Measurements from ENCODE around the gene TCN1.
"Not testable (repeated sequence)": the region's sequence is repeated elsewhere in the genome, so short reads cannot be mapped to it uniquely, and the experiment has no call there.

TCN1 gene

DNA sequence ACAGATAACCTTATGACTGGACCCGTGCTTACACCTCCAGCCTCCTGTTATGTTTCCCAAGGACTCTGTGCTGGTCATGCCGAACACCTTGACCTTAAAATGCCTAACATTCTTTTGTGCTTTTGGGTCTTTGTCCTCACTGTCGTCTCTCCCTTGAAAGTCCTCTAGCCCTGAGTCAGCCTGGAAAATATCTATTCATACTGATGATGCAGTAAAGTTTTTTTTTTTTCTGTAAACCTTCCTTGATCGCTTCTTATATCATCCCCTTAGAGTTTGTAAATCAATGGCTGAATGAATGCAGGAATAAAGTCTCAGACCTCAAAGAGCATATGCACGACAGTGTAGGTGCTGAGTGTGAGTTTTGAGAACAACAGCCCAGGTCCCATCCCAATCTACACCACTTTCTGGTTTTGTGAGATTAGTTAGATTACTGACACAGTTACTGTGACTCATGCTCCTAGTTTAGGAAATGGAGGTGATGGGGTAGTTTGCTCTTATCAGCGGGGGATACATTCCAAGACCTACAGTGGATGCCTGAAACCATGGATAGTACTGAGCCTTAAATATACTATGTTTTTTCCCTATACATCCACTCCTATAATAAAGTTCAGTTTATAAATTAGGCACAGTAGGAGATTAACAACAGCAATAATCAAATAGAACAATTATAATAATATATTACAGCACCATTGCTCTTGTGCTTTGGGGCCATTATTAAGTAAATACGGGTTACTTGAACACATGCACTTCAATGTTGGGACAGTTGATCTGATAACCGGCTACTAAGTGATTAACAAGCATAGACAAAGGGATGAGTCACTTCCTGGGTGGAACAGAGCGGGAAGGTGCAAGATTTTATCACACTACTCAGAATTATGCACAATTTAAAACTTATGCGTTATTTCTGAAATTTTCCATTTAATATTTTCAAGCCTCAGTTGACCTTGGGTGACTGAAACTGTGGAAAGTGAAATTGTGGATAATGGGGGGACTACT is 8.6 kb downstream of the TCN1 start:
- no peak for DNase-seq (ENCODE audit: low read depth in 2 of 2)

DNA sequence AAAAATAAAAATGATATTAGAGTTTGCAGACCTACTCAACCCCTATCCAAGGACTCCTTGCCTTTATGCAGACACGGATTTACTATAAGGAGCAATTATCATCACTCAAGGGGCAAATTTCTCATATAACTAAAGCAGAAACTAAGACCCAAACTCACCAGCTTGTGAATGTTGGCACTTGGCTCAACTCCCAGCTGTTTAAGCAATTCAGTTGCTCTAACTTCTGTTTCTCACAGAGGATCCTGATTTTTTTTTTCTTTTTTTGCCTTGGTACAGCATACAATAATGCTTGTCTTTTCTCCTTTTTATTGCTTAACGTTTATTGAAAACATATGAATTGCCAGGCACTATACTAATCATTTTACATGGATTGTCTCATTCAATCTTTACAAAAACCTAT is 11.4 kb downstream of the TCN1 start:
- no peak for DNase-seq (ENCODE audit: low read depth in 2 of 2)

DNA sequence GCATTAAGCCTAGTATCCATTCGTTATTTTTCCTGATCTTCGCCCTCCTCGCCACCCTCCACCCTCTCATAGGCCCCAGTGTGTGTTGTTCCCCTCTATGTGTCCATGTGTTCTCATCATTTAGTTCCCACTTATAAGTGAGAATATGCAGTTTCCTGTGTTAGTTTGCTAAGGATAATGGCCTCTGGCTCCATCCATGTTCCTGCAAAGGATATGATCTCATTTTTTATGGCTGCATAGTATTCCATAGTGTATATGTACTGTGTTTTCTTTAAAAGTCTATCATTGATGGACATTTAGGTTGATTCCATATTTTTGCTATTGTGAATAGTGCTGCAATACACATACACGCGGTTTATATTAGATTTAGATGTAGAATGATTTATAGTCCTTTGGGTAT is 14.9 kb downstream of the TCN1 start:
- not testable (repeated sequence) for DNase-seq (ENCODE audit: low read depth in 2 of 2)

DNA sequence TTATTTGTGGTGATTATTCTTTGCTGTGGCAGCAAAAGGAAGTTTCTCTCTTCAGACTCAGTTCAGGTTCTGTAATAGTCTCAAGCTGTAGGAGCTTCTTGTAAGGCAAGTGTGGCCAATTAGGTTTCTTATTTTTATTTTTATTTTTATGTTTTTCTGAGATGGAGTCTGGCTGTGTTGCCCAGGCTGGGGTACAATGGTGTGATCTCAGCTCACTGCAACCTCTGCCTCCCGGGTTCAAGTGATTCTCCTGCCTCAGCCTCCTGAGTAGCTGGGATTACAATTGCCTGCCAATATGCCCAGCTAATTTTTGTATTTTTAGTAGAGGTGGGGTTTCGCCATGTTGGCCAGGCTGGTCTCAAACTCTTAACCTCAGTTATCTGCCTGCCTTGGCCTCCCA is 16.7 kb downstream of the TCN1 start:
- not testable (repeated sequence) for DNase-seq (ENCODE audit: low read depth in 2 of 2)

DNA sequence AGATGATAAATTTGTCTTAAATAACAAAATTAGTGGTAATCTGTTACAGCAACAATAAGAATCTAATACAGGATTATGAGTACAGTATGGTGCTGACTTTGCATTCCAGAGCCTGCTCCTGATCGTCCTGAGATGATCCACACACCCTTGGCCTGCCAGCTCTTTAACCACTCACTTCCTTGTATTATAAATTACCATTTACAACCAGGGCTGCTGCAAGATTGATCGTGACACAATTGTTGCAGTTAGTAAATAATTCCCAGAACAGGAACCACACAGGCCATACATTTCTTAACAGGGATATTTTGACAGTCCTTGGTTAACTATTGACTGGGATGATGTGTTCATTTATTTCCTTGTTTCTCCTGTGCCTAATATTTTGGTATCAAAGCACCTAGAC is 17.2 kb downstream of the TCN1 start:
- DNase-seq (ENCODE audit: low read depth in 2 of 2) = no peak

DNA sequence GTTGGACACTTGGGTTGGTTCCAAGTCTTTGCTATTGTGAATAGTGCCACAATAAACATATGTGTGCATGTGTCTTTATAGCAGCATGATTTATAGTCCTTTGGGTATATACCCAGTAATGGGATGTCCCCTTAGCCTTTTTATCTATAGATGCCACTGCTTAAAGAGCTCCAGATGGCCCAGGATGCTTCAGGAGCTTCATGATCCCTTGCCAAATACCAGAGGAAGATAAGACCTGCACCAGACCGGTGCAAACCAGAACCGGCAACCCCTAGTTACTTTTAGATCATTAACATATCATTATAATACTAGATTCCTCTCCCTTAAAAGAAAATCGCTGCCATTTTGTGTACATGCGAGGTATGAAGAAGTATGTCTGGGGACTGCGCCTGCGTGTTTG is 17.8 kb downstream of the TCN1 start:
- not testable (repeated sequence) for DNase-seq (ENCODE audit: low read depth in 2 of 2)

DNA sequence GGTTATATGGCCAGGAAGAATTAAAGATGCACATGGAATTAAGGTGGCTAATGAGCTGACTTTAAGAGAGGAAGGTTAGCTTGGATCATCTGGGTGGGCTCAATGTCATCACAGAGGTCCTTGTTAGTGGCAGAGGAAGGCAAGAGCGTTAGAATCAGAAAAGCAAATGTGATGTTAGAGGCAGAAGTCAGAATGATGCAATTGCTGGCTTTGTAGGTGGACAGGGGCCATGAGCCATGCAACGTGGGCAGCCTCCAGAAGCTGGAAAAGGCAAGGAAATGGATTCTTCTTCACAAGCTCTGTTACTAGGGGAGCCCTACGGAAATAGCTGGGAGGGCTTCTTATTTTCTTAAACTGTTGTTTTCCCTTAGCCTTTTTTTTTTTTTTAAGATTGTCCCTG is 18.7 kb downstream of the TCN1 start:
- no peak for DNase-seq (ENCODE audit: low read depth in 2 of 2)

DNA sequence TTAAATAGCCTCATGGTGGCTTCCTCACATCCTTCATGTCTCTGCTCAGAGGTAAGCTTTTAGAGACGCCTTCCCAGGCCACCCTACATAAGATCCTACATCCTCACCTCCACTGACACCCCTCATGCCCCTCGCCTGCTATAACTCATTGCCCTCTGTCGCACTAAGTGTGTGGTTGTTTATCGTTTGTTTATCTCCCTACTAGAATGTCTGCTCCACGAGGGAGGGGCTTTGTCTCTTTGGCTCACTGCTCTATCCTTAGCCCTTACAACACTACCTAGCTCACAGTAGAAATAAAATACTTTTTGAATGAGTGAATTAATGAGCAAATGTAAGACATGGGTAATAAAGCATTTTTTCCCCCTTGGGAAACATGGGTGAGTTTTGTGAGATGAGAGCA is 19.7 kb downstream of the TCN1 start:
- DNase-seq (ENCODE audit: low read depth in 2 of 2) = no peak

DNA sequence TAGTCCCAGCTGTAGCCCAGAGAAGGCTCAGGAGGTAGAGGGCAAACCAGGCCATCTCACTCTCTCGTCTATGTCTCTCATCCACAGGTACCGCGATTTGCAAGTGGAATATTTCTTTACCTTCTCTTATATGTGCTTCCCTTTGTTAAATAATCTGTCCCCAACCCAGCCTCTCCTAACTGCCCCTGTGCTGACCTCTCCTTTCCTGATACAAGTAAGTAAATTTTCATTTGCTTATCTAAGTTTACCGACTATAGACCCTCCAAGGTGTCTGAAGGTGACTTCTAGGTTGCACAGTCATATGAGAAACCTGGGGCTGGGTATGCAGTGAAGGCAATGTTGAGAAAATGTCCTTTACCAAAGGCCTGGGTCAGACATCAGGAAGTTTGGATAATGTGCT is 20.9 kb downstream of the TCN1 start, which contains the start of gene CBLIF:
Gene CBLIF (minus strand): TSS at position 101 of the 400 bp plus-strand sequence. CDS start 46 bp downstream, at position 55.
- DNase-seq (ENCODE audit: low read depth in 2 of 2) = no peak

DNA sequence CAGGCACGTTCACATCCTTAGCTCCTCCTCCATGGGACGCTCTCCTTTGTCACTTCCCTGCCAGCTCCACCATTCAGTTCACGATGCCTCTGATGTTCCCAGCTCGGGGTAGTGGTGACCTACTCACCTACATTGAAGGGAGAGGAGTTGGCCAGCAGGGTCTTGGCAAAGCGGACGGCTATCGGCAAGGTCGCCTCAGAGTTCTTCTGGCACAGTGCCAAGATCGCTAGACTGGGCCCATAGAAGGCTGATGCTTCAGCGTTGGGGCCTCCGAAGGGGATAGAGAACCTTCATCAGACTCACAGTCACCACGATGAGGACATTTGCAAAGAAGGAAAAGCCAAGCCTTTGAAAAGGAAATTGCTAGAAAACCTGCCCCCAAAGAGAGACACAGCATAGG is 24.0 kb downstream of the TCN1 start:
- DNase-seq (ENCODE audit: low read depth in 2 of 2) = no peak

DNA sequence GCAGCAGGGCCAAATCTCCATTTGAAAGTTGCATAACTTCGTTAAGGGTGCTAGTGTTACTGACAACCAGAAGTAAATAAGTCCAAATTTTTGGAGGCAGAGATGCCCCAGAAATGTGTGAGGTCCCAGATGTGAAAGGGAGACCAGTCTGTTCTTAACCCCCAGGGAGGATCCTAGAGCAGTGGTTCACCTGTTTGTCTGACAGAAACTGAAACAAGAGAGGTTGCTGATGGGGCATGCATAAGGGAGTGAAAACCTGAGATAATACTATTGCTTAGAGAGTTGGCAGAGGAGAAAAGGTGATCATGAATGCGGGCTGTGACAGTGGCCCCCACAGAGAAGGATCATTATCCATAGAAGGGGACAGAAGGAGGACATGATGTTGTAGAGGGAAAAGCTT is 24.8 kb downstream of the TCN1 start:
- no peak for DNase-seq (ENCODE audit: low read depth in 2 of 2)

DNA sequence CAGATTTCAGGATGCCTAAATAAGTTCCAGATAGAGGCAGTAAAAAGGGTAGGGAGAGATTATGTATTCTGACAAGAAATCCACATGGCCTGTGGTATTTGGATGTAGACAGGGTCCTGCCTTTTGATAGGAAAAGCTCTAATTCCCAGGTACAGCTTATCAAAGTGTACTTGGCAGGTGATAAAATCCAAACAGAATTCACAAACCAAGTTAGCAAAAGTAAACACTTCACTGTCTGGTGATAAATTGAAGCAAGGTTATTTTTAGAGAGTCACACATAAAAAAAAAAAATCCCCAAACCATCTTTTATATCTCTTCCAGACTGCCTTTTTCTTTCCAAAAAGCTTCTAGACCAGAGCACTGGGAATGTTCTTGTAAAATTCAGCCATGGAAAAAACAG is 26.7 kb downstream of the TCN1 start:
- no peak for DNase-seq (ENCODE audit: low read depth in 2 of 2)

DNA sequence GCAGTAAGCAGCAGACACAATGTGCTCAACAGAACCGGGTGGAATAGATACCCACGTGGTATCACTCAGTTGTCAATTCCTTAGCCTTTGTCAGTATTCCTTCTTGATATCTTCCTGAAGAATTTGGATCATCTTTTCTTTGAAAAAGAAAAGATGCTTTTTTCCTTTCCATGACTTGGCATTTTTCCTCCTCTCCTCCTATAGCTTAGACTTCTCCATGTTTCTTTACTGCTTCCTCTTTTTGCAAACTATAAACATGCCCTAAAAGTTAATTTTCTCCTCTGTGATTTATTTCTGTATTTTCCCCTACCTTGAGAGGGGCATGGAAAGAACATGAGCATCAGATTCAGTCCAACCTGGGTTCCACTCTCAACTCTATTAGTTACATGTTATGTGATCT is 32.7 kb downstream of the TCN1 start:
- no peak for DNase-seq (ENCODE audit: low read depth in 2 of 2)

DNA sequence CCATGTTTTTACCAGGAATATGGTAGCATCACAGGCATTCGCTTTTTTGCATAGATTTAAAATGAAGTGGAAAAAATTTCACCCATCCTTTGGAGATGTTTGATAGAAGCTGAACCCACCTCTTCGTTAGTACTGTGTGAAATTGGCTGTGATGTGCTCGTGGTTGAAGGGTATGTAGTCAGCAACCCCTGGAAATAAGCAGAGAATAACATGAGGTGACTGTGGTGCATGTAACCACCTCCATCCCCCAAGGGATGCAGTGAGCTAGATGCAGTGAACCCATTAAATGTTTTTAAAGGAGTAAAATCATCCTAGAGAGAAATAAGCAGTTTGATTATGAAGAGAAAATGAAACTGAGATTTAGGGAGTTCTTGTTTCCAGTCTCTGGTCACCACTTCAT is 36.9 kb downstream of the TCN1 start:
- no peak for DNase-seq (ENCODE audit: low read depth in 2 of 2)

DNA sequence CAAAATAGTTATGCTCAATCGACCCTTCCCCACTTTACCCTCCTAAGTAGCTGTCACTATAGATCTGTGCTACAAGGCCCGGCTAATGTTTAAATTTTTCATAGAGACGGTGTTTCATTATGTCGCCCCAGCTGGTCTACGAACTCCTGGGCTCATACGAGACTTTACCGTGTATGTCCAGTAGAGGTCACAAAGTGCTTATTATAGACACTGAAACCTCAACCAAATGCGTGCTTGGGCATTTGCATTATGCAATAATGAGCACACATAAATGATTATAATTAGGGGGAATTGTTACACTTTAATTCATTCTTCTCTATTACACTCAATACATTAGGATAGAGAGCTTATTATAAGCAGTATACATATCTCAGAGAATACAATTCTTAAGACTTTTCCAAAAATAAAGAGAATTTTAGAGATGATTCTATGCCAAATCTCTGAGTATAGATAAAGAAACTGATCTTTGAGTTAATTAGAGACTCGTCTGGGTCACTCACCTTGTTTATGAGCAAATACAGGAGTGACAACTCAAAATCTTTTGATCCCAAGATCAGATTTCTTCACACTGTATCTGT is 43.2 kb downstream of the TCN1 start:
- DNase-seq (ENCODE audit: low read depth in 2 of 2) = no peak

DNA sequence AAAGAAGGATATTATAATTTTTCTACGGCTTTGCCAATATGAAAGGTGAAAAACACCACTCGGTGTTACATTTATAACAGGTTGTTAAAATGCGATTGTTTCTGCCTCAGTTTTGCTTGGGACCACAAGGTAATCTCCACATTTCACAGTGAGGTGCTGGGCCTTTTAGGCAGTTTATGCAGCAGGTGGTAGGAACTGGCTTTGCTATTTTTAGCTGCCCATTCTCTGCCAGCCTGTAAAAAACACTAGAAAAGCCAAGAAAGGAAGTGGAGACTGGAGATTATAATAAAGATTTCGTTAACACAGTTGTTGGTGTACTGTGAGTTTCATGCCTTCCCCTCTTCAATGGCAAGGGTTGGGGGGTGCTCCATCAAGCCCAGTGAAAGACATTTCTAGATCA is 47.7 kb downstream of the TCN1 start:
- no peak for DNase-seq (ENCODE audit: low read depth in 2 of 2)

DNA sequence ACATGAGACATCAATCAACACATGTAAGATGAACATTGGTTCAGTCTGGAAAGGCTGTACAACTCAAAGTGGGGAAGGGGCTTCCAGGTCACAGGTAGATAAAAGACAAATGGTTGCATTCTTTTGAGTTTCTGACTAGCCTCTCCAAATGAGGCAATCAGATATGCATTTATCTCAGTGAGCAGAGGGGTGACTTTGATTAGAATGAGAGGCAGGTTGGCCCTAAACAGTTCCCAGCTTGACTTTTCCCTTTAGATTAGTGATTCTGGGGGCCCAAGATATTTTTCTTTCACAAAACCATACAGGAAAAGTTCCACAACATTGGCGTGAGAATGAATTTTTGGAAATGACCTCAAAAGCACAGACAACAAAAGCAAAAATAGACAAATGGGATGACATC is 49.9 kb downstream of the TCN1 start:
- DNase-seq (ENCODE audit: low read depth in 2 of 2) = not testable (repeated sequence)

DNA sequence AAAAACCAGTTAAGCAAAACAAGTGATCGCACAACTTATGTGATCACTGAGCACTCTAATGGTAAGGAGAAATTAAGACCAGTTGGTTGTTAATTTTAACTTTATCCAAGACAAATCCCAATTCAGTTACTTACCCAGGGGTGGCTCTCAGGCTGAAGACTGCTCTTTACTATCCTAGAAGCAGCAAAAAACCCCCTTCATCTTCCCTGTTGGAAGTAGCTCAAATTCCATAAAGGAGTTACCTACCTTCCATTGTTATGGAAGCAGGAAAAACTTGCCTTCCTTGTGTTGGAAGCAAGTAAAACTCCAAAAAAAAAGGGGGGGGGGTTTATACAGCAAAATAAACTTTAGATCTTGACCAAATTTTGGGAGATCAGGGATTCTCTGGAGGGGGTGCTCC is 50.5 kb downstream of the TCN1 start:
- DNase-seq (ENCODE audit: low read depth in 2 of 2) = no peak

DNA sequence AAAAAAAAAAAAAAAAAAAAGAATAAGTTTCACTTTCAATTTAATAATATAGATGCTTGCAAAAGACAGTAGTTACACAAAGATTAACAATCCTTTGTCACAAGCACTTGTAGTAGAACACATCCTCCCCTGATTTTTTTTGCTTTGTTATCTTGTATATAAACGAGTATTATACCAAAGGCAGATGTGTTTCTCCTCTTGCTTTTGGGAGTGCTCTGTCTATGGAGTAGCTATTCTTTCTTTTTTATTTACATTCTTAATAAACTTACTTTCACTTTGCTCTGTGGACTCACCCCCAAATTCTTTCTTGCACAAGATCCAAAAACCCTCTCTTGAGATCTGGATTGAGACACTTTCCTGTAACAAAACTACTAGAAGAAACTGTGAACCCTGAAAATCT is 52.3 kb downstream of the TCN1 start:
- no peak for DNase-seq (ENCODE audit: low read depth in 2 of 2)

DNA sequence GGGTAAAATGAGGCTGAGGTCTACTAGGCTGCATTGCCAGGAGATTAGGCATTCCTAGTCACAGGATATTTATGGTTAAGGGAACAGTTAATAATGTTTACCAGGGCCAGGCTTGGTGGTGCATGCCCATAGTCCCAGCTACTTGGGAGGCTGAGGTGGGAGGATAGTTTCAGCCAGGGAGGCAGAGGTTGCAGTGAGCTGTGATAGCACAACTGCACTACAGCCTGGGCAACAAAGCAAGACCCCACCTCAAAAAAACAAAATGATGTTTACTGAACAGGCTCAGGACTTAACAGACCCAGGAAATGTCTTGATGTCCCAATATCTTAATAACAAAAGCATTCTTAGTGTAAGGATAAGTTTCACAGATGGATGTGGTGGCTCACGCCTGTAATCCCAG is 52.9 kb downstream of the TCN1 start:
- DNase-seq (ENCODE audit: low read depth in 2 of 2) = no peak

DNA sequence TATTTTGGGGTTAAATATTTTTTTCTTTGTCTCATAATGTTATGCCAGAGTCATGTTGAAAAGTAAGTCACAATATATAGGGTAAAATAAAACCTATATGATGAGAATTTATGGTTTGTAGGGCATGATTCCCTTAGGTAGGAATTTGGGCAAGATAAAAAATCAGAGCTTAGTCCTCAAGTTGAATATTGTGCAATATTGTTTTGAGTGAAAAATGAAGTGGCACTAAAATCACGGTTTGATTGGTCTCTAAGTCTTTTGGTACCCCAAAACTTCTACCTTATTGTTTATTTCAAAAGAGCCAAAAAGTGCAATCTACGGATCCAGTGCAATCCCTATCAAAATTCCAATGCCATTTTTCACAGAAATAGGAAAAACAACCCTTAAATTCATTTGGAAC is 54.1 kb downstream of the TCN1 start:
- no peak for DNase-seq (ENCODE audit: low read depth in 2 of 2)

DNA sequence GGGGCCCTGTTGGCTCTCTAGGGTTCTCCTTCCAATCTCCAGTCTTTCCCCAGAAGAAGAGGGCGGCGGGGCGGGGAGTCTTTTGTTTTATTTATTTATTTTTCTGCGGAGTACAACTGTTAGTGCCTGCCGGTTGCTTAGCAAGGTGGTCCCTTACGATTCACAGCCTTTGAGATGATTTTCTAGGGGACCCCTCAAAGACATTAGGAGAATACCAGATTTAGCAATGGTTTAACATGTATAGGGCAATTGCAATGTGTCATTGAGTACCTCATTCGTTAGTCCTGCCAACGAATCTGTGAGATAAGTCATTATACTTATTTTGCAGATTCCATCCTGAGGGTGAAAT is 55.4 kb downstream of the TCN1 start:
- DNase-seq (ENCODE audit: low read depth in 2 of 2) = peak in 1 of 2 experiments; percentile 8

DNA sequence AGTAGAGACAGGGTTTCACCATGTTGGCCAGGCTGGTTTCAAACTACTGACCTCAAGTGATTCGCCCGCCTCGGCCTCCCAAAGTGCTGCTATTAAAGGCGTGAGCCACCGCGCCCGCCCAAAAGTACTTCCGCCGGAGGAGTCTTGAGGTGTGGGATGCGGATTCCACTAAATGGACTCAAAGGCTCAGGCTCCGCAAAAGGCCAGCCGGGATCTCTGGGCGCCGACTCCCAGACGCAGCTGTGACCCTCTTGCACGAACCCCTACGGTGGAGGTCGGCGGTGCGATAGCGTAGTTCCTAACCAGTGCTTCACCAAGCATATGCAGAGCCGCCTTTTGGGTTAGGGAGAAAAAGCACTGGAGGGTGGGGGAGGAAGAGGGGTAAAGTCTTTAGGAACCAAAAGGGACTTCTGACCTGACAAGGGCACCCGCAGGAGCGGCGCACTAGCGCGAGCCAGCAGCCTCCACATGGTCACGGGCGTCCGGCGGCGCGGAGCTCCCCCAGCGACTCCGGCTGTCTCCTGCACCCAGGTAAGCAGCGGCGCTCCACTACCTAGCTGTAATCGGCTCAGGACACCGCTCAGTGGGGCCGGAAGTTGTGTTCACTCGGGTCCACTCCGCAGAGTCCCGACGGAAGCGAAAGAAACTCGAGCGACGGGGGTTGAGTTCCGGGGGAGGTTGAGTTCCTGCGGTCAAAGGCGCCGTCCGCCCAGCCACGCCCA is 55.9 kb downstream of the TCN1 start, which contains the start of gene MRPL16:
Gene MRPL16 (minus strand): TSS at position 590 of the 722 bp plus-strand sequence. CDS start 120 bp downstream, at position 470.
- DNase-seq (ENCODE audit: low read depth in 2 of 2) = peak; percentile 72 to 75

All from fibroblast of skin of left quadriceps (primary cell).